Stimulated activated naive CD8-positive, alpha-beta T cell treated with anti-CD3 and anti-CD28 coated beads, Interleukin-15, amount 100 ng/mL, for 72 hours (primary cell): ENCODE measurements around the gene FARS2.
A peak's percentile ranks its signal among the peaks of the same experiment; 100 is the strongest.

Experiments
- ATAC-seq: fragments of 150-1000 bp; cut with Tn5 transposase; 2 replicates; pipeline ENCODE4 v1.10.0; 2021; ENCODE audit warnings: mild to moderate bottlenecking, moderate library complexity
- DNase-seq, 2 donors: peaks; one replicate each; pipeline ENCODE4 v3.0.0; 2021 to 2022
- H3K27ac Mint-ChIP-seq, 2 donors: one replicate each; pipeline ENCODE4 v1.8.0; 2022; ENCODE audit warnings: mild to moderate bottlenecking in 2 of 2, mixed read lengths in 2 of 2, moderate library complexity in 2 of 2
- H3K27me3 Mint-ChIP-seq: one replicate; pipeline ENCODE4 v1.8.0; 2022; ENCODE audit warnings: mixed read lengths
- H3K4me1 Mint-ChIP-seq: one replicate; pipeline ENCODE4 v1.8.0; 2022; ENCODE audit warnings: mild to moderate bottlenecking, mixed read lengths
- H3K4me3 Mint-ChIP-seq, 2 donors: one replicate each; pipeline ENCODE4 v1.8.0; 2022; ENCODE audit warnings: mild to moderate bottlenecking in 2 of 2, mixed read lengths in 2 of 2, moderate library complexity in 1 of 2
- H3K9me3 Mint-ChIP-seq, 2 donors: one replicate each; pipeline ENCODE4 v1.8.0; 2022; ENCODE audit warnings: mixed read lengths in 2 of 2

The FARS2 gene

DNA sequence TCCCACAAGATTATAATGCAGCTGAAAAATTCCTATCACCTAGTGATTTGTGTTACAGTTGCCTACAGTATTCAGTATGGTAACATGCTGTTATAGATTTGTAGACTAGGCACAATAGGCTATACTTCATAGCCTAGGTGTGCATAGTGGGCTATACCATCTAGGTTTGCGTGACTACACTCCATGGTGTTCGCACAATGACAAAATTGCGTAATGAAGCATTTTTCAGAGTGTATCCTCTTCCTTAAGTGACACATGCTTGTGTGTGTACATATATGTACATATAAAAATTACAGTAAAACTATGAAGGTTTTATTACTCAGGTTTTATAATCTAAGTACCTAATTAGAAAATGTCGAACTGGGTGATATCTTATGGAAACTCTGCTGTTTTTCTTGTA is 133.0 kb downstream of the FARS2 start:
- Mint-ChIP-seq H3K4me1 (no peaks in the 10 kb centered on the region), H3K27me3 (no peaks in the 10 kb centered on the region), H3K9me3 (no peaks in the 10 kb centered on the region), H3K4me3 (no peak overlapping the region), H3K27ac (no peak overlapping the region)
- DNase-seq (no peak), ATAC-seq (no peak)

DNA sequence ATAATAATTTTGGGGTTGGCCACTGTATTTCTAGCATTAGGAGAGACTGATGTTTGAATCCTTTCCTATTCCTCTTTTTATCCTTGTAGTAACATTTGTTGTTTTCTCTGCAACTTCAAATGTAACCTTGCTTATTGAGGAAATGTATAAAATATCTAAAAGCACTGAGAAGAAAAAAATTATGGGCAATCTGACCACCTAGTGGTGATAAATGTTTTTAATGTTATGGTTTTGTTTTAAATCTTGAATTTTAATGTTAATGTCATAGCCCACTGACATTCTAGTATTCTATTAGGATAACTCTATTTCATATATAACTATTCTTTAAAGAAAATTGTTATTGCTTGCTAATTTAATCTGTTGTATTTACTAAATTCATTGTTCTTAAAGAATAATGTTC is 134.4 kb downstream of the FARS2 start:
- H3K27ac Mint-ChIP-seq: peak overlapping the region in 1 of 2 donors; percentile 77
- H3K4me3 Mint-ChIP-seq: no peak overlapping the region
- DNase-seq (no peak), ATAC-seq (no peak)
- H3K4me1 Mint-ChIP-seq: peaks cover 7% of the 10 kb centered on the region
- no peaks in the 10 kb centered on the region for H3K9me3 Mint-ChIP-seq
- no peaks in the 10 kb centered on the region for H3K27me3 Mint-ChIP-seq

DNA sequence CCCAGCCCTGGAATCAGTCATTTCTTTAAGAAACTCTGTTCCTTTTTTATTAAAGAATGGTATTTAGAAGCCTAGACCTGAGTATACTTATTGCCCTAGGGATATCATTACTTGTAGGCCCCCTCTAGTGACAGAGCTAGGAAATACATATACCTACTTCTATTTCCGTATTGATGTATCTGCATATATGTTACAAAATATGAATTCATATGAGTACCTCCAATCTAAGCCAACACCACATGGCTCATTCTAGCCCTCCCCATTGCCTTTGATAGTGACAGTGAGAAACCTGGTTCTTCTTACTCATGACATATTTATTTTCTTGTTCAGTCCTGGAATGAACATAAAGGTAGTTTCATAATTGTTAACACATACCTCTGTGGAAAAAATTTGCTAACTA is 137.2 kb downstream of the FARS2 start:
- Mint-ChIP-seq H3K27ac (no peak overlapping the region), H3K4me3 (no peak overlapping the region), H3K4me1 (peaks cover 13% of the 10 kb centered on the region), H3K27me3 (no peaks in the 10 kb centered on the region), H3K9me3 (no peaks in the 10 kb centered on the region)
- ATAC-seq (peak; percentile 100), DNase-seq (peak; percentile 9 to 43)

DNA sequence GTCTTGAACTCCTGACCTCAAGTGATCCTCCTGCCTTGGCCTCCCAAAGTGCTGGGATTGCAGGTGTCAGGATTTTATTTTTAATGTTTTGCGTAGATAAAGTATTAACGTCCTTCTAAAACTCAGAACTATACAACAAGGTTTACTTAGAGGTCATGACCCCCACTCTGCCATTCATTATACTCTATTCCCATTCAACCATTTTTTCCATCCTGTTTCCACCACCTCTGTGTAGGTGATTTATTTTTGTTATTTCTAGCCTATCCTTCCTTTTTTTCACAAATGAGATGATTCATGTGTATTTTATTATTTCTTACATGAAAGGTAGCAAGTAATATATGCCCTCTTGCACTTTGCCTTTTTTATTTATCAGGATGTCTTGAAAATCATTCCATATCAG is 138.1 kb downstream of the FARS2 start:
- H3K27me3 Mint-ChIP-seq: no peaks in the 10 kb centered on the region
- ATAC-seq (no peak), DNase-seq (no peak)
- peaks cover 13% of the 10 kb centered on the region for H3K4me1 Mint-ChIP-seq
- H3K4me3 Mint-ChIP-seq: no peak overlapping the region
- H3K27ac Mint-ChIP-seq: no peak overlapping the region
- no peaks in the 10 kb centered on the region for H3K9me3 Mint-ChIP-seq

DNA sequence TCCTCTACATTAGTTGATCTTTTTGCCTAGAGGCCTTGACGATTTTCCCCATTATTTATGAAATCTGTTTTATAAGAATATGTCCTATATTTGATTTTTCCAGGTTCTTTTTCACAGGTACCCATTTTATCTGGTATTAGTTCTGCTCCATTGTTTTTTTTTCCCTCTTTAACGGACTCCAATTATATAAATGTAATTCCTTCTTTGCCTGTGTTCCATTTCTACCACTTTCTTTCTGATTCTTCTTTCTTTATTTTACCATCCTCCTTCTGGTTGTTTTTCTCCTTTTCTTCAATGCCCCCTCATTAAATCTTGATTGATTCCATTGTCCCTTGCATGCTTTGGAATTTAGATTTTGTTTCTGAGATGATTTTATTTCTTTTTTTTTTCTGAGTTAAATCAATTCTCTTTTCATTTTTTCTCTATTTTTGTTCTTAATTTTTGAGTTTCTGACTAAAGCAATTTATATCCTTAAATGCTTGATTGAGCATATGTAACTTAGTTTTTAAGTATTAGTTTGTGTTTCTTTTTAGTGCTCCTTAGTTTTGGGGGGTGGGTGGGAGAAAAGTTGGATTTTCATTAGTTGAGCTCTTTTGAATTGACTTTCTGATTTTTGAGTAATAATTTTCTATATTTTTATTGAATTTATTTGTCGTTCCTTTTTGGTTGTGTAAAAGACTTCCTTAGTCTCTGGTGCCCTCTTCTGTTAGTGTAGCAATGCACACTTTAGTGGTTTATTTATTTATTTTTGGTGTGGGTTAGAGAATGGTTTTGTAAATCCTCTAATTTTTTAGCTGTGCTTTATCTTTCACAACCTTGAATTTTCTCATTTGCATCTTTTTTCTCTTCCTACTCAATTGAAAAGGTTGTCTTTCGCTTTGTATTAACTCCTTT is 140.8 kb downstream of the FARS2 start:
- Mint-ChIP-seq H3K4me3 (no peak overlapping the region), H3K9me3 (no peaks in the 10 kb centered on the region), H3K4me1 (peaks cover 13% of the 10 kb centered on the region), H3K27ac (no peak overlapping the region), H3K27me3 (no peaks in the 10 kb centered on the region)
- no peak for DNase-seq
- no peak for ATAC-seq

DNA sequence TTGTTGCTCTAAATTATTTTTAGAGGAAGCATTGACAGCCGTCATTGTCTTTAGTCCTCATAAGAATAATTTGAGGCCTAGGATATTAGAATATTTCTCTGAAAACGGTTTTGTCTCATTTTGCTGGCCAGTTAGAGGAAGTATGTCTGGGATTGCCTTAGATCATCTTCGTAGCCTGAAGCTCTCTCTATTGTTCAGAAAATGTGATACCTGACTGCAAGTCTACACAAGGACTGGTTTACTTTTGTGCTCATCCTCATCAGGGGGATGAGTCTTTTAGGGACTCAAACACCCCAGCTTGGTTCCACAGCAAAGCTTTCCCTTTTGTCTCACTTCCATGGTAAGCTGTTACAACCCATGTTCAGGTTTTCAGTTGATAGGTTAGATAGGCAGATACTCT is 141.8 kb downstream of the FARS2 start:
- DNase-seq: no peak
- peaks cover 13% of the 10 kb centered on the region for H3K4me1 Mint-ChIP-seq
- no peak overlapping the region for H3K4me3 Mint-ChIP-seq
- no peak overlapping the region for H3K27ac Mint-ChIP-seq
- no peak for ATAC-seq
- H3K9me3 Mint-ChIP-seq: no peaks in the 10 kb centered on the region
- no peaks in the 10 kb centered on the region for H3K27me3 Mint-ChIP-seq

DNA sequence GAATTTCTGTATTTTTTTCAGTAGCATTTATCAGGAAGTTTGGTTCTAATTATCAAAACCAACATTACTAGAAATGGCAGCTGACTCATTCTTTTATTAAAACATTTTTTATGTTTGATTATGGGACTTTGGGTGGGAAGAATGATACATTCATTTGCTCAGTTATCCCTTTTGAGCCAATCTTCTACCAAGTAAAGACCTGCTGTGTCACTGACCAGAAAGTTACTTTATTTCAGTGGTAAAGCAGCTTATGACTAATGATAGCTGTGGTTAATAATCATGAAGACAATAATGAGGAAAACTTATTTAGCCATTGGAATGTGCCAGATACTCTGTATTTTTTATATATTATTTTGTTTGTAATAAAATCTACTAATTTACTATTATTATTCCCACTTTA is 142.3 kb downstream of the FARS2 start:
- Mint-ChIP-seq H3K4me3 (no peak overlapping the region), H3K9me3 (no peaks in the 10 kb centered on the region), H3K4me1 (peaks cover 13% of the 10 kb centered on the region), H3K27ac (no peak overlapping the region), H3K27me3 (no peaks in the 10 kb centered on the region)
- DNase-seq (no peak), ATAC-seq (no peak)

DNA sequence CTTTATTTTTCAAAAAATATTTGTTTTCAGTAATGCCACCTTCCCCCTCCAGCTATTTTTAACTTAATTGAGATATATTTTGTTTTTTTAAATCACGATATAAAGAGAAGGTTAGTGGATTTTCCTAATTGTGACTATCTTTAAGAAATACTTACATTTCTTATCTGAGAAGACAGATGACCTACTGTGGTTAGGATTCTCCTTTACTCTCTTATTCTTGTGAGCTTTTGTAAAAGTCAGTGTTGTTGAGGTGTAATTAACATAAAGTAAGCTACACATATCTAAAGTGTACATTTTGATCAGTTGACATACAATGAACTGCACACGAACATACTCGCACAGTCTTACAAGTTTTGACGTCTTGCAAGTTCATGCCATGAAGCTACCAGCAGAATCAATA is 144.7 kb downstream of the FARS2 start:
- Mint-ChIP-seq H3K4me1 (peaks cover 6% of the 10 kb centered on the region), H3K9me3 (no peaks in the 10 kb centered on the region), H3K27ac (no peak overlapping the region), H3K4me3 (no peak overlapping the region), H3K27me3 (no peaks in the 10 kb centered on the region)
- ATAC-seq (no peak), DNase-seq (no peak)

DNA sequence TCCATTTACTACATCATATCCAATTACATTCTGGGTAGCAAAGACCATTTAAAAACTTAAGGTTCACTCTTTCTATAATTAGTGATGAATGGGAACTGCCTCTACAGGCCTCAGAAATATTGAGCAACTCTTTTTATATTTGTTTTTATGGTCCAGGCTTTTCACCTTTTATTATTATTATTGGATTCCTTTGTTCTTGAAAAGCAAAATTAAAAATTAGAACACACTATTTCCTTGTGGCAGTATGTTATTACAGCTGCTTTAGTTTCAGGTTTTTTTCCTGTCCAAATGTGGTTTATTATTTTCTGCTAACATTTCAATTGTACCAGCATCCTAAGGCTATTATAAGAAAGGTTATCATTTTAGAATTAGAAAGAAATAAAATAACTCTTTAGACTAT is 150.1 kb downstream of the FARS2 start:
- ATAC-seq: no peak
- DNase-seq: no peak
- no peaks in the 10 kb centered on the region for H3K9me3 Mint-ChIP-seq
- no peaks in the 10 kb centered on the region for H3K27me3 Mint-ChIP-seq
- H3K4me3 Mint-ChIP-seq: no peak overlapping the region
- H3K27ac Mint-ChIP-seq: no peak overlapping the region
- no peaks in the 10 kb centered on the region for H3K4me1 Mint-ChIP-seq

DNA sequence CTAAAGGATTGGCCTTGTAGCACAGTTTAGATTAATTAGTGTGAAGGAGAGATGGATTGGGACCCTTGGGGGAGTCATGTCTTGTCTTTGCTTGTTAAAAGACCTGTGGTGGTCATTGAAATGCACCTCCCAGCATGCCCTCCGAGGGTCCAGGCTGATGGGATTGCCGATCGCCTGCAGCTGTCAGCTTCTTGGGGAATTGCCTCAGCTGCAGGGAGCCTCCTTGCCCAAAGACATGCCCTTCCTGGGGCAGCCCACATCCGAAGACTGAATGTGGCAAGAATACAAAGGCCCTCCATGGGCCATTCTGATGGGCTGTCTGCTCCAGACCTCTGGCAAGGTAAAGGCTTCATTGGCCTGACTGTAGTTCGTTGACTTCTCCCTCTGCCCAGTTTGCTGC is 150.7 kb downstream of the FARS2 start:
- ATAC-seq (no peak), DNase-seq (no peak)
- no peak overlapping the region for H3K27ac Mint-ChIP-seq
- H3K4me1 Mint-ChIP-seq: no peaks in the 10 kb centered on the region
- no peaks in the 10 kb centered on the region for H3K9me3 Mint-ChIP-seq
- no peaks in the 10 kb centered on the region for H3K27me3 Mint-ChIP-seq
- H3K4me3 Mint-ChIP-seq: no peak overlapping the region

DNA sequence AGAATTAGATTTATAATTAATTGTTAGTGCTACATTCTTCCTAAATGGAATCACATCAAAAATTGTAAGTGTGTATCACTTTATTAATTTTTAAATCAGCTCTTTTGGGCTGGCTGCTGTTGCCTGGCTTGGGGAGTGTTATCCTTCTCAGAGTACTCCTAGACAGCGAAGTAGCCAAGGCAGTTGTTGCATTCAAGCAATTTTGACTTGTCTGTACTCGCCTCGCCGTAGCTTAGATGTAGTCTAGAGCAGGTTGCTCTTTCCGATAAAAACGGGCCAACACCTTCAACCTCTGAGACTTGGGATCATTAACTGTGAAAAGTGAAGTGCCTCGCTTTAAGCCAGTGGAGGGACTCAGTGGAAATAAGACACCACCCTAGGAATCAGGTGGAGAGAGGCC is 151.3 kb downstream of the FARS2 start:
- Mint-ChIP-seq H3K4me3 (no peak overlapping the region), H3K9me3 (peaks cover 4 to 5% of the 10 kb centered on the region in 2 donors), H3K4me1 (no peaks in the 10 kb centered on the region), H3K27ac (no peak overlapping the region), H3K27me3 (no peaks in the 10 kb centered on the region)
- no peak for ATAC-seq
- DNase-seq: no peak

DNA sequence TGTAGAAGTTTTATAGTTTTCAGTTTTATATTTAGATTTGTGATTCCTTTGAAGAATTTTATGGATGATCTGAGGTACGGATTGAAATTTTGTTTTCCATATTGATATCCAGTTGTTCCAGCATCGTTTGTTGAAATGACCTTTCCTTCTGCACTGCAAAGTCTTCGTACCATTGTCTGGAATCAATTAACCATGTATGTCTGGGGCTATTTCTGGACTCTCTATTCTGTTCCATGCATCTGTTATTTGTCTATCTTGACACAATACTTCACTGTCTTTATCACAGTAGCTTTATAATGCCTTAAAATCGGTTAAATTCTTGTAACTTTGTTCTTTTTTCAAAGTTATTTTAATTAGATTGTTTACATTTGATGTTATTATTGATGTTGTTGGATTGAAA is 154.9 kb downstream of the FARS2 start:
- Mint-ChIP-seq H3K4me1 (no peaks in the 10 kb centered on the region), H3K9me3 (peaks cover 7 to 9% of the 10 kb centered on the region in 2 donors), H3K27ac (no peak overlapping the region), H3K27me3 (no peaks in the 10 kb centered on the region), H3K4me3 (no peak overlapping the region)
- ATAC-seq: no peak
- no peak for DNase-seq

DNA sequence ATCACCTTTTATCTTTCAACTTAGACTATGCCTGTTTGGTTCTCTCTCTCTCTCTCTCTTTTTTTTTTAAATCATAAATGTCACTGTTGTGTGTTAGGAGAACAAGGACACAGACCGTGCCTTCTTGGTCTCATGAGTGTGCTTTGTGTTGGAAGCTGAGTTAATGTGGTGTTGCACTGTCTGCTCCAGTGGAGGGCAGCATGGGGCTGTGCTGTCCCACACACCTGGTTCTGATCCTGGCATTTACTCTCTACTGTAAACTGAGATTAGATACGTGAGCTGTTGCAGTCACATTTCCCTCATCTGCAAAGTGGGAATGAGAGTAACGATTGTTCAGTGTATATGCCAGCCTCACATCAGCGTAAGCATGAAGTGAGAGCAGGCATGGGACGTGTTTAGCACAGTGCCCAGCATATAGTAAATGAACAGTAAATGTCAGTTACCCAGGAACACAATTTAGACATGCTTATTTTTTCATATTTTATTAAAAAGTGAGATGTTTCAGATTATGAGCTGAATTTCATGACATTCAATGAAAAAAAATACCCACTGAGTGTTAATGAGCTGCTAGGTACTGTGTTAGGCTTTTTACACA is 161.1 kb downstream of the FARS2 start:
- Mint-ChIP-seq H3K4me3 (no peak overlapping the region), H3K27me3 (no peaks in the 10 kb centered on the region), H3K9me3 (peaks cover 5 to 6% of the 10 kb centered on the region in 2 donors), H3K27ac (no peak overlapping the region), H3K4me1 (peaks cover 18% of the 10 kb centered on the region)
- ATAC-seq (peak; percentile 50), DNase-seq (no peak)

DNA sequence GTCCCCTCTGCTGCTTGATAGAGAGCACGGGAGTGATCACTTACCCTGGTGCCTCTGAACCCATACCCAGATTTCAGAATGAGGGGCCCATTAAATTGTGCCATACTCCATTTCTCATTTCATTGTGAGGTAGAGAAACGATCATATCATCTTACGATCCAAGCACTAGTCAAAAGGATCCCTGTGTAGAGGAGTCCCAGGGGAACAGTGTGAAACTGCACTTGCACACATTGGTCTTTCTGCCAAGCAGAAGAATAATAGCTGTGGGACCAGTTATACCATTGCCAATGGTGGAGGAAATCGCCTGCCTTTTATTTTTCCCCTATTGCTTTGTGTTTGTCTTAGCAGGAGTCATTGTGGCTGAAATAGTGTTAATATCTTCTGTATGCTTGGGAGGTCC is 161.9 kb downstream of the FARS2 start:
- DNase-seq (no peak), ATAC-seq (no peak)
- H3K27ac Mint-ChIP-seq: no peak overlapping the region
- H3K9me3 Mint-ChIP-seq: no peaks in the 10 kb centered on the region
- H3K27me3 Mint-ChIP-seq: no peaks in the 10 kb centered on the region
- peaks cover 18% of the 10 kb centered on the region for H3K4me1 Mint-ChIP-seq
- no peak overlapping the region for H3K4me3 Mint-ChIP-seq

DNA sequence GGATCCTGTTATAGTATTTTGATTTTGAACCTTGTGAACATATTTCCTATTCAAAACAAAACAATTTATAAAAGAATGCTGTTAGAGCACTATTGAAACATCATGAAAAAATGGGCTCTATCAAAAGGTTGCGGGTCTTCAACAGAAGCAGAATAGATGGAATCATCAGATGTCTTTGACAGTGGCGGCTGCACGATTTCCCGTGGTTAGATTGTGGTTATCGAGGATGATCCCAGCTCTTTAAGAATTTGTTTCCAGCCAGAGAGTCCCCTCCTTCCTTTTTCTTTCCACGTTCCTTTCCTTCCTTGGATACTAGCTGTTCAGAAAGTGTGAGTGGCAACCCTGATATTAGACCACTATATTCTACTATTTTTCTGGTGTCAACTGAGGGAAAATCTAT is 163.4 kb downstream of the FARS2 start:
- H3K27ac Mint-ChIP-seq: no peak overlapping the region
- no peak overlapping the region for H3K4me3 Mint-ChIP-seq
- peaks cover 18% of the 10 kb centered on the region for H3K4me1 Mint-ChIP-seq
- DNase-seq: no peak
- H3K9me3 Mint-ChIP-seq: no peaks in the 10 kb centered on the region
- no peak for ATAC-seq
- H3K27me3 Mint-ChIP-seq: no peaks in the 10 kb centered on the region

DNA sequence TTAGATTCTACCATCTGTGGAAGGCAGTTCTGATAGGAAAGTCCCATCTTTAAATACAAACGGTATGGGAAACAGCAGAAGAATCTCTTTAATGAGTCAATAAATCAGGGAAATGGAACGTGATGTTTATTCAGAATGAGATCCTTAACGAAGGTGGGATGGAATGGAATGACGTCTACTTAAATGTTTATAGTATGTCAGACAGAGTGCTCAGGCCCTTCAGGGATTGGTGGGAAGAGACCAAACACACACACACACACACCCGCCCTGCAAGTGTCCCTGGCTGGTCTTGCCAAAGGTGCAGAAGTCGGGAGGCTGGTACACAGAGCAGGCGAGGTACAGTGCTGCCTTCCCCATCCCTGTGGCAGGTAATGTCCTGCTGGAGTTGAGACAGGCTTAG is 164.0 kb downstream of the FARS2 start:
- Mint-ChIP-seq H3K27me3 (no peaks in the 10 kb centered on the region), H3K27ac (no peak overlapping the region), H3K9me3 (no peaks in the 10 kb centered on the region), H3K4me1 (peaks cover 18% of the 10 kb centered on the region), H3K4me3 (no peak overlapping the region)
- no peak for ATAC-seq
- no peak for DNase-seq

DNA sequence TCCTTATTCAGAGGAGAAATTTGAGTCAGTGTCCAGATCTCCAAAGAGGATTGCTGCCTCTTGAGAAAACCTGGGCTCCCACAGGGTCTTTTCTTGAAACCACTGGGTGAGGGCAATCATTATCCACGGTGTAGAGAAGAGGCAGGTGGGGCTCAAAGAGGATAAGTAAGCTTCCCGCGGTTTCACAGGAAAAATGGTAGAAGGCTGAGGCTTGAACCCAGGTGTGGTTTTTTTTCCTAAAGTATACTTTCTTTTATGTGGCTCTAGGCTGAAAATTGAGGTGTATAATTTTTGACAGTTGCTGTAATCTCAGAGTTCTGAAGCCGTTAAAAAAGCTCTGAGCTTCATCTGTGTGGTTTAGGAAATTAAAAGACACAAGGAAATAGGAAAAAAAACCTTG is 164.5 kb downstream of the FARS2 start:
- DNase-seq: no peak
- Mint-ChIP-seq H3K9me3 (no peaks in the 10 kb centered on the region), H3K27ac (no peak overlapping the region), H3K27me3 (no peaks in the 10 kb centered on the region), H3K4me1 (peaks cover 18% of the 10 kb centered on the region), H3K4me3 (no peak overlapping the region)
- no peak for ATAC-seq
